Stimulated activated CD4-positive, alpha-beta T cell treated with anti-CD3 and anti-CD28 coated beads, Interleukin-2, amount 100 ng/mL, for 24 hours (primary cell): ENCODE results near the gene MCRIP2.
"Not testable (repeated sequence)": the region's sequence is repeated elsewhere in the genome, so short reads cannot be mapped to it uniquely, and the experiment has no call there.

Experiments used
- DNase-seq, 2 donors: peaks; one replicate each; pipeline ENCODE4 v3.0.0-alpha.2; 2020

Gene MCRIP2

GRCh38 chr16:683396-684070, 41.9 kb downstream of the MCRIP2 start:
- no peak for DNase-seq

- peak; percentile 98 to 99 for DNase-seq
These were observed 42.6 kb downstream of the MCRIP2 start, which contains the start of gene JMJD8 for GRCh38 chr16:684071-684794. Gene JMJD8 (minus strand): TSS chr16:684334. CDS start chr16:684319, 15 bp downstream.

DNA sequence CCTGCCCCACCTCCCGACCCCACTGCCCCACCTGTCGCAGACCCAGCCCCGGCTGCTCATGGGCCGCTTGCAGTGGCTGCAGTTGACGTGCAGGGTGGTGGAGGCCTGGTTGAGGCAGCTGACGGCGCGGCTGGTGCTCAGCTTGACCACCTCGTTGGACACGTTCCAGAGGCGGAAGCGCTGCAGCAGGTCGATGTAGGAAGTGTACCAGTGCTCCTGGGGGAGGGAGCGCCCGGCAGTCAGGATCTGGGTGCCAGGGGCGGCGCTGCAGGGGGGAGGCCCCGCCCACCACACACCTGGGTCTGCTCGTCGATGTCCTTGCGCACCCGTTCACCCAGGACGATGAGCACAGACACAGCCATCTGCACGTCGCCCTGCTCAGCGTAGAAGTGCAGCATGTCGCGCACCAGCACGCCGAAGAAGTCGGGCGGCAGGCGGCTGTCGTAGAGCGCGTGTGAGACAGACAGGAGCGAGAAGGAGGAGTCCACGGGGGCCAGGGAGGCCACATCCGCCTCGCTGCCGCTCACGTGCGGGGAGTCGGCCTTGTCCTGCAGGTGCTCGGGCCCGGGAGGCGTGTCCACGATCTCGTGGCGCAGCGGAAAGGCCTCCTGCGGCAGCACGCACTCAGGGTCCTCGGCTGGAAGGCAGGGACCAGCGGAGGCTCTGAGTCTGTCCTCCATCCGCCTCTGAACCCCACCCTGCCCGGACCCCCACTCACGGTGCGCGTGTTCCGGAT, 43.5 kb downstream of the MCRIP2 start:
- no peak for DNase-seq

DNA sequence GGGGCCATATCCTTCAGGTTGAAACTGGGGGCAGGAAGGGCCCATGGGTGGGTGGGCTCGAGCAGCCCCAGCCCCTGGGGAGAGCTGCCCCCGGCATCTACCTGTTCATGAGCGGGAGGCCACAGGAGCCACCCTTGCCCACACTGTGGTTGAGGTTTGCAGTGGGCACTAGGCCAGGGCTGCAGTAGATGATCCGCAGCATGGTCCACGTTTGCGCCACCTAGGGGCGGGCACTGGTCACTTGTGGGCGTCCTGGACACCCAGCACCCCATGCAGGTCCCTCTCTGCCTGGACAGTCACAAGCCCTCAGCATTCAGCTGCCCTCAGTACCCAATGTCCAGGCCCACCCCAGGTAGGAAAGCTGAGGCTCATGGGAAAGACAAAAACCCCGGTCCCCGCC, 44.3 kb downstream of the MCRIP2 start:
- DNase-seq = no peak

DNA sequence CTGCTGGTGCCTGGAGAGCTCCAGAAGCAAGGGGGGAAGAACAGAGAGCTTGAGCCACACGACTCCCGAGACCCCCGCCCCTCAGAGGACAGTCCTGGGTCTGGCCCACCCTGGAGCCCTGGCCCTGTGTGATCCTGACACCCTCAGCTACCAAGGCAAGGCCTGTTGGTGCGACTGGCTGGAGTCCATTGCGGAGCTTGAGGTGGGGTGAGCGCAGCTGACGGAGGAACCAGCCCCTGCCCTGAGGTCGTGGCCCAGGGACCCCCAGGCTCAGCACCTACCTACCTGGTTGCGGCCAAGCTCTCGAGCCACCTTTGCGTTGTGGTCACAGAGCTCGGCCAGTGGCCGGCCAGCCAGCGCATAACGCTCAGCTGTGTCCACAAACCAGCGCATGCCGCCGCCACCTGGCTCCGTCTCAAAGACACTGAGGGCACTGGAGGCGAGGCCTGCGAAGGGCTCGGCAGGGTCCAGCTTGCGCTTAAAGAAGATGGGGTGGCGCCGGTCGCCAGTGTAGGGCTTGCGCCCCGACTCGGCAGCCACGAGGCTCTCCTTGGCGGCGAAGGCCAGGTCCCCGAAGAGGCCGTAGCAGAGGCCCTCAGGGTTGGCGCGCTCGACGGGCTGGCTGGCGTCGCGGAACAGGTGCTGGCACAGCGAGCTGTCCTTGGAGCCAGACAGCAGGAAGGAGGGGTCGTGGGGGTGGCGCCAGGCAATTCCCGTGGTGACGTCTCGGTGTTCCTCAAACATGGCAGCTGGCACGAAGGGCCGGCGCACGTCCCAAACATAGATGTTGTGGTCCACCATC, 45.0 kb downstream of the MCRIP2 start:
- no peak for DNase-seq

DNA sequence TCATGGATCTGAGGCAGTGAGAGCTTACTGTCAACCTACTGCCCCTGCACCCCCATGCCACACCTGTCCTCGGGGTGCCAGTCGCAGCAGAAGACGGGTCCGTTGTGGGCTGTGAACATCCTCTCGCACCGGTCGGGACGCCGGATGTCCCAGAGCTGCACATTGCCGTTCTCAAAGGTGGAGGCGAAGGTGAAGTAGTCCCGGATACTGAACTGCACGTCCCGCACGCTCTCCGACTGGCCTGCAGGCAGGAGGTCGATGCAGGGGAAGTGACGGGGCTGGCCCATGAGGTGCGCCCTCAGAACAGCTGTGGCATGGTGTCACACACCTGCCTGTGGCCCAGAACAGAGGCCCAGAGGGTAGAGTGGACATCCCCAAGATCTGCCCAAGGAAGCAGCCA, 45.9 kb downstream of the MCRIP2 start:
- no peak for DNase-seq

DNA sequence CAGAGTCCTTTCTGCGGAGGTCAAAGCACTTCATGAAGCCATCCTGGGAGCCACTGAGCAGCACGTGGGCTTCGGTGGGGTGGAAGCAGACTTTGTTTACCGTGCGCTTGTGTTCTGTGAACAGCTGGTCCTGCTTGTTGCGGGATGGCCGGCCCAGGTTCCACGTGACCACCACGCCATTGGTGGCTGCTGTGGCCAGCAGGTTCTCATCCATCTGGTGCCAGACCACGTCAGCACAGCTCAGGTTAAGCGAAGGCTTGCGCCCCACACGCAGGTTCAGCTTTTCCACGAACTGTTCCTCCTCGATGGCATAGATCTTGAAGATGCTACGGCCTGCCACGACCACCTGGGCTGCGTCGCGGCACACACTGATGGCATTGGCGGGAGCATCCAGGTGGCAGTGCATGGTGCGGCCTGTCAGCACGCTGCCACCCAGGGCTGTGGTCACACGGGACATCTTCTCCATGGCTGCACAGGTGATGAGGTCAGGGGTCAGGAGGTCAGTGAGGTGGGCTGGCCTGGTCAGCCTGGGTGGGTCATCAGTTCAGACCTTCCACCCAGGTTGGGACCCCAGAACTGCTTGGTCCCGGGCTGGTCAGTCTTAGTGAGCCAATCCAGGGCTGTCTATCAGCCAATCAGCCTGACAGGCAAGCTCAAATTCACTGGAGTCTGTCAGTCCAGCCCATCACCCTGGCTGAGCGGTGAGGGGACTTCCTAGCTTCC, 47.7 kb downstream of the MCRIP2 start:
- no peak for DNase-seq

- not testable (repeated sequence) for DNase-seq
These were observed 49.6 kb downstream of the MCRIP2 start for GRCh38 chr16:691242-691641.

GRCh38 chr16:692356-693108, 50.9 kb downstream of the MCRIP2 start:
- DNase-seq = no peak

- DNase-seq = no peak
These were observed 51.7 kb downstream of the MCRIP2 start for GRCh38 chr16:693364-693763.

GRCh38 chr16:693766-694165, 52.1 kb downstream of the MCRIP2 start:
- DNase-seq = no peak

DNA sequence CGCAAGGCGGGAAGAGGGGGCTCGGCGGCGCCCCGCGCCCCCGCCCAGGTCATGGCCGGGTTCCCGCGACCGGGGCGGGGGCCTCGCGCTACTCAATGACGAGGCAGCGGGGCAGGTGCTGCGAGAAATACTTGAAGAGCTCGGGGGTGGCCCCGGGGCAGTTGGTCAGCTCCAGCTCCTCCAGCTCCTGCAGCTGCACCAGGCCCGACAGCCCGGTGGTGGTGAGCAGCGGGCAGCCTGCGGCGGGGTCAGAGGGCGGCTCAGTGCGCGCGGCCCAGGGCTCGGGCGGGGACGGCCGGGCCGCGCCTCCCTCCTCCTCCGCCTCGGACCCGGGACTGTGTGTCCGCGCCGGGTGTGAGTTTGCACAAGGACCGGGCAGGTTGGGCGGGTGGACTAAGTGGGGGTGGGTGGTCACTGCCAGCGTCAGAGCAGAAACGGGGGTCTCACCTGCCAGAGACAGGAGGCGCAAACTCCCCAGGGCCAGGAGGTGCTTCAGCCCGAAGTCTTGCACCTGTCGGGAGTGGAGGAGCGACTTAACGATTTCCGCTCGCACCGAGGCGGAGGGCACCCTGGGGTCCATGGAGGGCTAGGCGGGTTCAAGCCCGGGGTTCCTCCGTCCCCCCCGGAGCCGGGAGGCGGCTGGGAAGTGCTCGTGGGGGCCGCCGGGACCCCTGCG, 52.7 kb downstream of the MCRIP2 start:
- DNase-seq = no peak

DNA sequence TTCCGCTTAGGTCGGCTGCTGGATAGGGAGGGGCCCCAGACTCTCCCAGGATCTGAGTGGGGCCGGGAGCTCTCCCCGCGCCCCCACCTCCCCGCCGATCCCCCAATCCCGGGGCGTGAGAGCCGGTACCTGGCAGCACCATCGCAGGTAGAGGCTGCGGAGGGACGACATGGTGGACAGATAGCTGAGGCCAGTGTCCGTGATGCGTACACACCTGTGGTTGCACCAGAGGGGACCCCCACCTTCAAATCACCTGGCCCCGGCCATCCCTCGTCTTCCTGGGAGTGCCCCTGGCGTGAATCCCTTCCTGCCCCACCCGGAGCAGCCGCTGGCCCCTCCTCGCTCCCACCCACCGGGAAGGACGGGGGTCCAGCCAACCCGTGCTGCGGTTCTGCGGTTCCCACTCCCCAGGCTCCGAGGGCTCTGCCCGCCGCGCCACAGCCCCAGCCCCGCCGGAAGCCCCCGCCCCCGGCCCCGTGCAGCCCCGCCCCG, 53.3 kb downstream of the MCRIP2 start:
- DNase-seq = no peak

- peak; percentile 74 to 75 for DNase-seq
These were observed 53.9 kb downstream of the MCRIP2 start for GRCh38 chr16:695355-696089.
